ENCODE data around the gene MACROD2.

The MACROD2 gene

DNA sequence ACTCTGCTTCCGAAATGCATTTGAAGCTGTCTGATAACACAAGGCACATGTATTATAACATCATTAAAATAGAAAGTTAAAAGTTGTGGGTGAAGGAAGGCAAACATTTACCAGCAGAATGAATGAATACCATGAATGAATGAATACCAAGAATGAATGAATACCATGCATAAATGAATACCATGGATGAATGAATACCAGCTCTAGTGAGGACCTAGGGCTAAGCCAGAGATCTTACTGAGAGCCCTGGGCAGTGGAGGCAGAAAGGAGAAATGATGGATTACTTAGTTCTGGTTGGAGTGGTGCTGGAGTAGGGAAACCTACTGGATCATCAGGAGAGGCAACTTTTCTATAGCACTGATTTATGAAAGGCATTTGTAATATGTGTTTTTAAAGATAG is 1579.9 kb downstream of the MACROD2 start:
- DNase-seq (ENCODE audit: low read depth in 3 of 3), result no peak

DNA sequence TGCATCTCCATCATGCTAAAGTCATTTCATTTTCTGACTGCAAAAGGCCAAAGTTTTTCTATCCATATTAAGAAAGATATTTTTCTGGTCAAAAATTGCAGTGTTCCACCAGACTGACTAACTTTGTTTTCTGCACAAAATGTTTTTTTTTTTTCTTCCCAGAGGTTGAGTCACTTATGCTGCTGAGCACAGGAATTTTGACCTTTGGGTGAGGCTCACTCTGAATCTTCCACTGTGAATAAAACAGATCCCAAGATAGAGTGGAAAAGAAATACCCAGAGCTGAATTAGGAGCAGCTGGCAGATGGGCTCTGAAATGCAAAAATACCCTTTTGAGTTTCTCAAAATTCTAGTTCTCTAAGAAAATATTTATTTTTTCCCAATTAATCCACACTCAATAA is 1581.1 kb downstream of the MACROD2 start:
- no peak for DNase-seq (ENCODE audit: low read depth in 3 of 3)

DNA sequence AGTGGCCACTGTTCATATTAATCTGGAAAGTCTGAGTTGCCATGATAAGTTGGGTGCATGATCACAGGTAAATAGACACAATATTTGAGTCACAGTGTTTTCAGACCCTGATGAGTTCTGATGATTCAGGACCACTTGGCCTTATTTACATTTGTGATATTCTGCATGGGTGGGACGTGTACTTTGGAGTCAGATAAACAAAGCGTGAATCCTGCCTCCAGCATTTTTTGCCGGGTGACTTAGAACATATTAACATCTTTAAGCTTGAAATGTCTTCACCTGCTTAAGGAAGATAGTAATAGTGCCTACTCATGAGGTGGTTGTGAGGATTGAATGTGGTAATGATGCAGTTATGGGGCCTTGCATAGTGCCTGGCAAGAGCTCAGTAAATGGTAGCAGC is 1582.8 kb downstream of the MACROD2 start:
- DNase-seq (ENCODE audit: low read depth in 3 of 3), result no peak

DNA sequence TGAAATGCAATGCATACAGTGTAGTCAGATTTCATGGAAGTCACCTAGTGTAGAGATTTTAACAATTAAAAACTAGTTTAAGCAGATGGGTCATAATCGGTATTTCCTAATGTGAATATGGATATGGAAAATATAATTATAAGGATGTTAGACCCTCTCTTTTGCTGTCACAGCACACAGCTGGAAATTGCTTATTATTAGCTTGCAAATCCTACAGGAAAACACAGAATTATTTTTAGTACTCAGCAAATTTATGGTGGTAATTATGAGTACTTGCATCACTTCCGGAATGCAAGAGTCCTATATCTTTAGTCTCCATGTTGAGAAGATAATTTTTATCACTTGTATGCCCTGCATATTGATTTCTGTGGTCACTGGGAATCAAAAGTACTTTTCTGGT is 1584.4 kb downstream of the MACROD2 start:
- no peak for DNase-seq (ENCODE audit: low read depth in 3 of 3)

DNA sequence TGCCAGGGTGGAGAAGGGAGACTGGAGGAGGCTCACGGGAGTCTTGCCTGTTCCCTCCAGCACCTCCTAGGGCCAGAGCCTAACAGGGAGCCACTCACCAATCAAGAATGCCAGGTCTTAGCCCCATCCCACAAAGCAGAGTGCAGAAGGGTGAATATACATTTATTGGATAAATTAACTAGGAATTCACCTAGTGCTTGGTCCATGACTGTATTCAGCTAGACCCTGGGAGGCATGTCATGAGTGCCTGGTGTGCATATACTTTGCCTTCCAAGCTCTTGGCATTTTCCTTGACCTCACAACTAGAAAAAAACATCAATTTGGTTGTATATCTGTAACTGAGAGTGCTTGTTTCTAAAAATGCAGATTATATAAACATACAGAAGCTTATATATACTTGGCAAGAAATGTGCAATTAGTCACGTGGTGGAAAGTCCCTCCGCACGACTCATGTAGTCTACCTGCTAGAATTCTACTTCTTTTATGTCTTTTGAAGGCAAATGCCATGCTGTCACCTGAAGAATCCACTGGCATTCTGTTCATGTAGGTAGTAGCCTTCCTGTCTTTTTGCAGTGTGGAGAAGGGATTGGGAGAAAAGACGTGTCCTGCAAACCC is 1586.9 kb downstream of the MACROD2 start:
- no peak for DNase-seq (ENCODE audit: low read depth in 3 of 3)

DNA sequence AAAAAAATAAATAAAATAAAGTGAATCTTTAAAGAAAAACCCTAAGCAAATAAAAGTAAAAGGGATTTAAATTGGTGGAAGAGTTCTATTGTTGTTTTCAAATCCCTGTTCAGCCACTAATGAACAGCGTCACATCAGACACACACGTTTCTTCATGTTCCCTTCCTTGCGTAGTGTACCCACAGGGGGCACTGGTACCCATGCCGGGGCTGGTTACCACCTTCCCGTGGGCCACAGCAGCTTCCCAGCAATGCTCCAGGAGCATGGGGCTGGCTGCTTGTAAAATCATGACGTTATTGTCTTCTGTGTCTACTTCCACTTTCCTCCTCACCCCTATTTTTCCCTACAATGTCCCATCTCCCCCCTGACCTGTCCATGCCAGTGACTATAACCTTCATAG is 1589.2 kb downstream of the MACROD2 start:
- no peak for DNase-seq (ENCODE audit: low read depth in 3 of 3)

DNA sequence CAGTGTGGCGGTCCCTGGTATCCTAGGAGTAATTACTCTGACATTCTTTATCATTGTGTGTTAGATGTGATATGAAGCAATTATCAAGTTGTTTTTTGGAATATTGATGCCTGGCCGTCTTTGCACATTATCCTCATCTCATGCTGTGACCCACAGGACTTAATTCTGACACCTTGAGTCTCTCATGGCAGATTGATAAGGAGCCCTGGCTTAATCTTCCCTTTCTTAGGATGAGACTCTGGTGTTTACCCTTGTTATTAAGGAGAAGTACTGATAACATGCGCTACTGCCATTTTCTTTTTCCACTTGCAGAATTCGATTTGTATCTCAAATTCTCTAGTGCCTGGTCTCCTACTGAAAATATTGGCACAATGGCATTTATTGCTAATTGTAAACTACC is 1597.8 kb downstream of the MACROD2 start:
- DNase-seq (ENCODE audit: low read depth in 3 of 3), result no peak

DNA sequence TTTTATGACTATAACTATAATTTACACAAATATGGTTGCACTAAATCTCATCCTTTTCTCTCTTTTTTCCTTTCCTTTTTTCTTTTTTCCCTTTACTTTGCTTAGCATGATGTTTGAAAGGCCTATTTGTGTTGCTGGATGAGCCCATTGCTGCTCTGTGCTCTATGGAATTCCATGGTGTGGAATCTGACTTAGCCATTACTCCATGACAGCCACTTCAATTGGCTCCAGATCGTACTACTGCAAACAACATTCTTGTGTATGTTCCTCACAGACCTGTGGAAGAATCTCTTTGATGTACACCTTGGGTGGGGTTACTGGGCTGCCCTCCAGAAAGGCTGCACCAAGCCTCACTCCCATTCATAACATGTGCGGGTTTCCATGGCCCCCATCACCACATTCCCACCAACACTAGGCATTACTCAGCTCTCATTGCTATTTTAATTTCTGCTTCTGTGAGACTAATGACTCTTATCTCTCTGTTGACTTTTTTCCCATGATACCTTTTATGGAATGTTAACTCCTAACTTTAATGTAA is 1598.9 kb downstream of the MACROD2 start:
- no peak for DNase-seq (ENCODE audit: low read depth in 3 of 3)

DNA sequence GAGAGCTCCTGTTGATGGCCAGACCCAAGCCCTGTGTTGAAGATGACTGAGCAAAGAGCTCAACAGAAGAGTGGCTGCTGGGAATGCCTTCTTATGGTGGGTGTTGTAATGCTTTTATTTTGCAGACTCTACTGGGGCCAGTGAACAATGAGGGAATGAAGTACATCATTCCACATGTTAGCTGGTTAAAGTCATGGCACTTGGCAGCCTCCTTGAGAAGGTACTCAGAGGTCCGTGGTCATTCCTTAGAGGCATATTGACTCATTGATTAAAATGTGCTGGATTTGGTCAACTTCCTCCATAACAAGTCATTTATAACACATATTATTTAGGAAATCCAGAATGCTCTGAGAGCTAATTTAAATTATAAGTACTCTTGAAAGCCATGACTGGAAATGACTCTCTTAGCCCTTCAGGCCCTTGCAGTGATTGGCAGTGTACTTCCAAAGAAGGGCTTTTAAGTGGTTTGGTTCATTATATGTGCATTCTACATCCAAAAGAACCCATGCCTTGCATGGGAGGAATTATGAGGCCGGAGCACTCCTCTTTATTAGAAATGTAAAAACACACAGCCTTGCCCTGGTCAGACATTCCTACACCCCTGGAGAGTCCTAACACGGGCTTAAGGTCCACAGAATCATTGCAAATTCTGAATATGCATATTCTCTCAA is 1601.0 kb downstream of the MACROD2 start:
- DNase-seq (ENCODE audit: low read depth in 3 of 3), result no peak

DNA sequence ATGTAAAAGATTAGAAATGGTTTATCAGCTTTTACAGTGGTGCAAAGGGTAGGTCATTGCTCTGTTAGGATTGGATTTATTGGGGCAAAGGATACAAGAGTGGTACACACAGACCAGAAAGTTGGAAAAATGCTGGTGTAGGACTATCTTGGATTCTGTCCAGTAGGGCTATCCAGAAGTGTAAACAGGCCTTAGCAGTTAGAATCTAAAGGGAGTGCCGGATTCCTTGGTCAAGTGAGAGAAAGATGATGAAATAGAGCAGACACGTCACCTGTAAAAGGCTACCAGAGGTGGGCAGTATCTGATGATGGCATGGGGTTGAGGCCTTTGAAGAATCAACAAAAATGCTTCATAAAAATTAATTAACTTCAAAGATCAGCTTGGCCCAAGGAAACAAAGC is 1602.0 kb downstream of the MACROD2 start:
- DNase-seq (ENCODE audit: low read depth in 3 of 3), result no peak

DNA sequence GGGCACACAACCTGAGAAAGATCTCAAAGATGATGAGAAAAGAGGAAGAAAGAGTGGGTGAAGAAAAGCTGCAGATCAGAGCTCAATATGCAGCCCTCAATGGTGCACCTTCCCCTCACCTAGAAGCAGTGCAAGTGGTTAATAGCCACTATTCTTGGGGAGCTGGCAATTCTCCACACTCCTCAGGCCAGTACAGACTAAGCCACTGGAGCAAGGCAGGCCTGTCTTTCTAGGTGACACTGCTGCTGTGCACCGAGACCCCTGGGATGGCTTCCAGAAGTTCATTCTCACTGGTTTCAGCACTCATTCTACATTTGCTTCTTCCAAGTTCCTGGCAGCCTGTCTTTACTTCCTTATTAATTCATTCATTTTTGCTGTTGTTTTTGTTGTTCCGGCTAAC is 1604.6 kb downstream of the MACROD2 start:
- no peak for DNase-seq (ENCODE audit: low read depth in 3 of 3)

DNA sequence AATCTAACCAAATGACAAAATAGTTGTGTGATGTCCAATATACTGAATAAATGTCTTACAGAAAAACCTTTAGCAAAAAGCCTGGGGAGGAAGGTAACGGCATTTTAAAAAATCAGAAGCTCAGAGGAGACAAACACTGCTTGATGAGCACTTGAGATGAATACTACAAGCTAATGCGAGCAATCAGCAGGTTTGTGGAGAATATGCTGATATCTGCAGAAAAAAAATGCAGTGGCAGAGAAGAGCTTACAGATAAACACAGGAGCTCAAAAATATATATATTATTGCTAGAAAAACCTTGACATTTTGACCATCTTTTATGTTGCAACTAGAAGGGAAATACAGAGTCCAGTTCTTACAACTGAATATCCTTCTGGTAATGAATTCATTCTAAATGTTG is 1605.2 kb downstream of the MACROD2 start:
- DNase-seq (ENCODE audit: low read depth in 3 of 3), result no peak

DNA sequence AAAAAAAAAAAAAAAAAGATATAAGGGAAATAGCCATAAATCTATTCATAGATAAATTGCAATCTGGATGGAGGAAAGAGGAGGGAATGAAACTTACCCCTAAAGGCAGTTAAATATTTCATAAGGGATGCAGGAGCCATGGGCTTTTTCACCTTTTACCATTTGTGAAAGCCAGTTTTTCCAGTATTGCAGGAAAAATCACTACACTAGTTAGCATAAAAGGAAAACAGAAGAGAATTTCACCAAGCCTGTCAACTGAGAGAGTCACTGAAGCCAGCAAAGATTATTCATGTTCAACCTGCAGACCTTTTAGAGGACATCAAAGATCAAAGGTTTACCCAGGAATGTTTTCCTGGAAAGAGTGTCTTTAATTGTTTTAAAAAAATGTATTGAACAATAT is 1608.2 kb downstream of the MACROD2 start:
- no peak for DNase-seq (ENCODE audit: low read depth in 3 of 3)

DNA sequence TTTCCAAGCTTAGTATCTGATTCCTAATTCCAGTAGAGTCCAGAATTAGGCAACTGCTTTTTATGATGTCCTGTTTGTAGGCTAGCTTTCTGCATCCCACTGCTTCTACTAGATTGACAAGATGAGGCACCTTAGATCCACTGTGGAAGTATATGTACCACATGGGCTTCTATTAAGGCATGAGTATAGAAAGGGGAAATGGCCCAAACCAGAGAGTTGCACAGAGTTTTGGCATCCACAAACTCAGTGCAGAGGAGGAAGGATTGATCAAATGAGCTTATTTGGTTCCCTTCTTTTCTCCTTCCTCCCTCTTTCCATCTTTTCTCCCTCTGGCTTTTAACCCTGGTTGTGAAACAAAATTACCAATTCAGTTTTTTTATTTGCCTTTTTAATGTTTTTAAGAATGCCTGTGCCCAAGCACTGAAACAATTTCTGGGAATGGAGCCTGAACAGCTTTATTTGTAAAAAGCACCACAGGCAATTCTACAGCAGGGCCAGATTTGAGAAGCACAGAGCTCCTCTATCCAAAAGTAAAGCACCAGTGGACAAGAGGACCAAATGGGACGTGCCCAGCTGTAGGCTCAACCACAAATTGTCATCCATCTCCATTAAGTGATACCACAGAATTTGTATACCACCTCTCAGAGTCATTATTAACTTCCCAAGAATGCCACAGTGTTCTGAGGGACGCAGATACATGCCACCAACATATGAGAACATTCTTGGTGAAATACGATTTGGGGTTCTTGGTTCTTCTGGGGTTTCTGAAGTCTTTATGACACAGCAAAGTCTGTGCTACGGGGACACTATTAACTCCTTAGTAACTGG is 1608.9 kb downstream of the MACROD2 start:
- no peak for DNase-seq (ENCODE audit: low read depth in 3 of 3)

DNA sequence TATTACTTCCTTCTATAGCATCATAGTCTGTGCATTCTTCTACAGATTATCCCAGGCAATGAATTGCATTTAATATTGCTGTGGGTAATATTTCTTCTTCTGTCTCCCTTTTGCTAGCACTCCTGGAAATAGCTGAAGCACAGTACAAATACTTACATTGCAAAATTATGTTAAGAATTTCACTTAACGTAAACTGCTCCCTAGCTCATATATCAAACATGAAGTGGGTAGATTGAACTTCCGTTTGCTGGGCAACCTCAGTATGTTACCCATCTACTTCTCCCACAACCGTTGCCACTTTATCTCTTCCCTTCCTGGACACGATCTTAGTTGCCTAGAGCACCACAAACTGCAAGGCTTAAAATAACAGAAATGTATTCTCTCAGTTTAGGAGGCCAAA is 1614.6 kb downstream of the MACROD2 start:
- DNase-seq (ENCODE audit: low read depth in 3 of 3), result no peak

DNA sequence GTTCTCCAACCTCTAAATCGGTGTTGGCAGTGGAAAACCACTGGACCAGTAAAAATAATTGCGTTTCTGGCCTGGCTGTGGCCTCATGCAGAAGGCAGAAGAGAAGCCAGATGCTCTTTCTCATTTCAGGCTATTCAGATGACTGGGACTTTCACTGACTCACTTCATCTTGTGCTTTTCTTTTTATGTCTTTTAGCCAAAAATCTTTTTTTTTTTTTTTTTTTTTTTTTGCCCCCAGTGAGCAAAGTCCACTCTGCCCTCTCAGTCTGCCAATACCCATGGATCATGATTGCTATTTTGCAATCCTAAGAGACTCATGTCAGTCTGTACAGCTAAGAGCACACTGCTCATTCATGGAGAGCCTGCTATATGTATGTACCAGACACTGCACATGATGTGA is 1615.5 kb downstream of the MACROD2 start:
- no peak for DNase-seq (ENCODE audit: low read depth in 3 of 3)

DNA sequence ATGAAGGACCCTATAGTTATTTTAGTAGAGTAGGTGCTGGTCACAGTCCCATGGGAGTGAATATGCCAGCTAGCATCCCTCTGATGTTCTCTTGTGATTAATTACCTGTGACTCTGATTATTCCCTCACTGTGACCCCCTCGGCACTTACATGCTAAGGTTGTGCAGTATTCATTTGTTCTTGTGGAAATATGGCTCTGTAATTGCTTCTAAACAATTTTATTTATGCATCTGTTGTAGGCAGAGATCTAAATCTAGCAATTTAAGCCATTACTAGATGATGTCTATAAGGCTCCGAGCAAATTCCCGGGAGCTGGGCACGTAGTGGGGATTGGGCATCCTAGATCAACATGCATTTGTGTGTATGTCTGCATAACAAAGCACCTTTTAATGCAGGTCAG is 1616.2 kb downstream of the MACROD2 start:
- DNase-seq (ENCODE audit: low read depth in 3 of 3), result no peak

DNA sequence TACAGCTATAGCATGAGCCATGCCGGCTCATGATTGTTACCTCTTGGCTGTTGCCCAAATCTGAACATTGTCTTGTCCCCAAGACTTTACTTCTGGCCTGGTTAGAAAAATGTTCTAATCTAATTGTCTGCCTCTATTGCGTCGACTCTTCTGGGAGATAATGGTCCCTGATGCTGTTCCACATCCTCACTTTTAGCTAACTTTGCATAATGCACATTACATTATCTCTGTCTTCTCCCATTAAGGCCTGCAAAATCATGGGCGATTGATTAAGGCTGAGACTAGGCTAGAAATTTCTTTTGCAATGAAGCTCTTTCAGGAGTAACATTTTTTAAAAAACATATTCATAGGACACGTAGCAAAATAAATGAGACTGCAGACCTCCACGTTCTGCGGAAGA is 1616.9 kb downstream of the MACROD2 start:
- DNase-seq (ENCODE audit: low read depth in 3 of 3), result no peak

DNA sequence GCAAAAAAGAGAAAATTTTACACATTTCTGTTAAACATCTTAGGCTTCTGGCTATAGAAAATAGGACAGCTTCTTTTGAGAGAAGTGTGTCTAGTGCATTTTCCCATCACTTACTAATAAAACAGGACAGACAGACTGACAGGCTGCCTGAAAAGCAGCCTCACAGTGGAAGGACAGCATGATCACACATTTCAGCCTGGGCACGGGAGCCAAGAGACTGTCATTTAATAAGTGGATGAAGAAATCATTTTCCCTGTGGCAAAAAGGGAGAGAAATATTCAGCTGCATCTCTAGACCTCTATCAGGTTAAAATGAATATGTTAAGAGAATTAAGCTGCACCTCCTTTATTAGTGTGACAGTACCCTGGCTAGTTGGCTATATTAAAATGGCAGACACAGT is 1617.5 kb downstream of the MACROD2 start:
- DNase-seq (ENCODE audit: low read depth in 3 of 3), result no peak

DNA sequence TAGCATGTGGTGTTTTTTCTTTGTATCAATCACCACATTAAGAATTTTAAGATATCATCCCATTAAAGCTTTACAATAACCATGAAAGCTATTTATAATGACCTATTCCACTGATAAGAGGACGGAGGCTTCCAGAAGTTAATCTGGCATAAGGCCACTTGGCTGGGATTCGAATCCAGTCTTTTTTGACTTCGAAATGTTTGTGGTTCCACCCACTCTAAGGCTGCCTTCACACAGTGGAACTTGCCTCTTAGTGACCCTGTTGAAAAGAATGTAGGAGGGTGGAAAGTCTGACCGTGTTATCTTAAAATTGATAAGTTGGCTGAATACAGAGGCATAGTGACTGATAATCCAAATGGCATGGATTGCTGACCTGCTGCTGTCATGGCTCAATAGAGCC is 1618.2 kb downstream of the MACROD2 start:
- no peak for DNase-seq (ENCODE audit: low read depth in 3 of 3)

DNA sequence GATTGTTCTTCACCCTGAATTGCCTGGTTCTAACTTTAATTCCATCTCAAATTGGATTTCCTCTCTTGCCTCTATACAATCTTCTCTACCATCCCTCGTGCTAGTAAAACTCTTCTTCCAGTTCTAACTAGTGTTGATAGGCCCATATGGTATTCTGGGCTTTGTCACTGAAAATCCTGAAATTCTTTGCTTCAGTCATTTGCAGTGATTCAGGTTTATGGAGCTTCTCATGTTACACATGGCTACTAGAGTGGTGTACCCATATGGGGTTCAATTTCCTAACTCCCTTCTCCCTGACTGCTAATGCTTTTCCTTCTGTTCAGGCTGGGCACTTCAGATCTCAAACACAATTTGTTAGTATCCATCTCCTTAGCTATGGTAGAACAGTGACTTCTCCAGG is 1621.3 kb downstream of the MACROD2 start:
- DNase-seq (ENCODE audit: low read depth in 3 of 3), result no peak

DNA sequence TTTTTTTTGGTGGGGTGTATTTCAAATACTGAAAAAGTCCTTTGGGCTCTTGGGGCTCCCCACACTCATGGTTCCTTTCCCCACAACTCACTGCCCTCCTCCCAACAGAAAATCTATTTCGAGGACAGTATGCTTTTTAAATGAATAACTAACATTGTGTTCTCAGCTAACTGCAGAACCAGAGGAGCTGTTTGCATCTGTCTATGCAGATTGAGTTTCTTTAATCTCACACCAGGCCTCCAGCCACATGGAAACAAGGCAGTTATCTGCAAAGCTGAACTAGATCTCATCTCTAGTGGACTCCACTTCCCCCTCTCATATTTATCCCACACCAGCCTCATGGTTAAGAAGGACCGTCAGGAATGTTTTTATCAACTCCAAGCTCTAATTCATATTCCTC is 1622.8 kb downstream of the MACROD2 start:
- no peak for DNase-seq (ENCODE audit: low read depth in 3 of 3)

DNA sequence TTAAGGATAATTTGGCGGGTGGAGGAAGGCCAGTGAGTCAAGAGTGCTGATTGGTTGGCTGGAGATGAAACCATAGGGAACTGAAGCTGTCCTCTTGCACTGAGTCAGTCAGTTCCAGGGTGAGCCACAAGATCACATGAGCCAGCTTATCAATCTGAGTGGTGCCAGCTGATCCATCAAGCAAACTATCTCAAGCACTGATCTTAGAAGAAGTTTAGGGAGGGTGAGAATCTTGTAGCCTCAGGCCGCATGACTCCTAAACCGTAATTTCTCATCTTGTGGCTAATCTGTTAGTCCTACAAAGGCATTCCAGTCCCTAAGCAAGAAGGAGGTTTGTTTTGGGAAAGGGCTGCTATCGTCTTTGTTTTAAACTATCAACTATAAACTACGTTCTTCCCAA is 1623.6 kb downstream of the MACROD2 start:
- no peak for DNase-seq (ENCODE audit: low read depth in 3 of 3)

Data from stimulated activated CD4-positive, alpha-beta T cell treated with anti-CD3 and anti-CD28 coated beads, TNF-alpha, amount 100 ng/mL, for 48 hours (primary cell).